OCI-LY1 (cell line): Measurements from ENCODE around the gene AOAH.

Experiments used
- H2AFZ ChIP-seq: fragments of 200-600 bp; sonication (generic), shearing (Covaris generic); 2 replicates; pipeline ENCODE4 v1.6.0; 2014; ENCODE audit warnings: antibody characterized with exemption, mild to moderate bottlenecking, low read length
- H3F3A ChIP-seq: fragments of 200-600 bp; sonication (generic), shearing (Covaris generic); 2 replicates; pipeline ENCODE4 v1.6.0; 2014; ENCODE audit warnings: mild to moderate bottlenecking, antibody characterized with exemption, low read length, moderate library complexity; ENCODE audit not compliant: insufficient read depth
- H3K27ac ChIP-seq: fragments of 200-600 bp; sonication (generic); 2 replicates; pipeline ENCODE4 v1.5.1; 2014; ENCODE audit warnings: low read length, mixed run types, mild to moderate bottlenecking, low read depth; ENCODE audit not compliant: poor library complexity, severe bottlenecking
- H3K27me3 ChIP-seq: fragments of 200-600 bp; sonication (generic); 2 replicates; pipeline ENCODE4 v1.6.0; 2014; ENCODE audit warnings: antibody characterized with exemption, mild to moderate bottlenecking, low read length, moderate library complexity; ENCODE audit not compliant: insufficient read depth
- H3K36me3 ChIP-seq: fragments of 200-600 bp; sonication (generic); 2 replicates; pipeline ENCODE4 v1.6.1; 2014; ENCODE audit warnings: mild to moderate bottlenecking, antibody characterized with exemption, low read length, moderate library complexity, mixed read lengths; ENCODE audit not compliant: insufficient read depth
- H3K4me1 ChIP-seq: fragments of 200-600 bp; sonication (generic); 2 replicates; pipeline ENCODE4 v1.5.1; 2014; ENCODE audit warnings: mild to moderate bottlenecking, low read length, moderate library complexity; ENCODE audit not compliant: insufficient read depth, severe bottlenecking
- H3K4me2 ChIP-seq: fragments of 200-600 bp; sonication (generic), shearing (Covaris generic); 2 replicates; pipeline ENCODE4 v1.6.1; 2014; ENCODE audit warnings: low read length
- H3K4me3 ChIP-seq: fragments of 200-600 bp; sonication (generic); 2 replicates; pipeline ENCODE4 v1.5.1; 2014; ENCODE audit warnings: low read length, low read depth, mild to moderate bottlenecking, mixed read lengths; ENCODE audit not compliant: poor library complexity, severe bottlenecking
- H3K79me2 ChIP-seq: fragments of 200-600 bp; shearing (Covaris generic); 2 replicates; pipeline ENCODE4 v1.6.1; 2016; ENCODE audit warnings: mixed run types, low read length, mixed read lengths; ENCODE audit not compliant: insufficient read depth
- H3K9ac ChIP-seq: fragments of 200-600 bp; sonication (generic), shearing (Covaris generic); 2 replicates; pipeline ENCODE4 v1.6.1; 2014; ENCODE audit warnings: mild to moderate bottlenecking, low read length, mixed read lengths
- H3K9me2 ChIP-seq: fragments of 200-600 bp; sonication (generic), shearing (Covaris generic); 2 replicates; pipeline ENCODE4 v1.6.1; 2014; ENCODE audit warnings: low read depth, mild to moderate bottlenecking, low read length, mixed read lengths
- H3K9me3 ChIP-seq: fragments of 200-600 bp; shearing (Covaris generic); 2 replicates; pipeline ENCODE4 v1.6.1; 2014; ENCODE audit warnings: low read length, mixed read lengths
- H4K20me1 ChIP-seq: fragments of 200-600 bp; sonication (generic), shearing (Covaris generic); 2 replicates; pipeline ENCODE4 v1.6.0; 2016; ENCODE audit warnings: mild to moderate bottlenecking, low read length; ENCODE audit not compliant: insufficient read depth
- EZH2 ChIP-seq: fragments of 200-600 bp; sonication (generic), shearing (Covaris generic); IDR thresholded peaks from 2 replicates; pipeline ENCODE4 v1.8.0; 2017; ENCODE audit warnings: borderline replicate concordance, mixed run types, mild to moderate bottlenecking, antibody characterized with exemption, low read length, moderate library complexity, mixed read lengths
- TF ChIP-seq, protein P1 (sequence below): fragments of 200-600 bp; sonication (generic), shearing (Covaris generic); IDR thresholded peaks from 2 replicates; pipeline ENCODE4 v1.5.1; 2017; ENCODE audit warnings: mild to moderate bottlenecking, antibody characterized with exemption, low read length, moderate library complexity, mixed read lengths

Gene AOAH

DNA sequence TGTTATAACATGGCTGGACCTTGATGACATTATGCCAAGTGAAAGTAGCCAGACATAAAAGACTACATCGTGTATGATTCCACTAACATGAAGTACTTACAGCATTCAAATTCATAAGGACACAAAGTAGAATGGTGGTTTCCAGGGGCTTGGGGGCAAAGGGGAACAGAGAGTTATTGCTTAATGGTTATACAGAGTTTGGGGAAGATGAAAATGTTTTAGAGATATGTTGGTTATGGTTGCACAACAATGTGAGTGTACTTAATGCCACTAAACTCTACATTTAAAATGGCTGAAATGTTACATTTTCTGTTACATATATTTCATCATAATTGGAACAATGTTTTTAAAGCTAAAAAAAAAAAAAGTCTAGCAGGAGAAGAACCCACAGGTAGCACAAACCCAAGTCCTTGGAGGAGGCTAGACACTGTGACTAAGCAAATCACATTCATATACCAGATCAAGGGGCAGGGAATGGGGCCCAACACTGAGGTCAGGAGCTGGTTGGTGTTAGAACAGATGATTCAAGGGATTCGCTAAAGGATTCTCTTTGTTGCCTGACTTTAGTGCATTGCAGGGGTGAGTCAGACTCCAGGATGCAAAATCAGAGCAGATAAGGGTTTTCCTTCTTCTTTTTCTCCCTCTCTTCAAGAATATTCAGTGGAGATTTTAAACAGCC lies 25.1 kb upstream of the AOAH start:
- no peaks in the 10 kb centered on the region for H3K9me3 ChIP-seq
- no peak overlapping the region for H3K4me2 ChIP-seq
- no peaks in the 10 kb centered on the region for H3K79me2 ChIP-seq
- no peaks in the 10 kb centered on the region for H3F3A ChIP-seq
- H3K36me3 ChIP-seq: no peaks in the 10 kb centered on the region
- peaks cover 4% of the 10 kb centered on the region; the same call in 1 of the 2 replicates for H3K27me3 ChIP-seq
- TF ChIP-seq EZH2: no peak
- TF ChIP-seq, protein P1, sequence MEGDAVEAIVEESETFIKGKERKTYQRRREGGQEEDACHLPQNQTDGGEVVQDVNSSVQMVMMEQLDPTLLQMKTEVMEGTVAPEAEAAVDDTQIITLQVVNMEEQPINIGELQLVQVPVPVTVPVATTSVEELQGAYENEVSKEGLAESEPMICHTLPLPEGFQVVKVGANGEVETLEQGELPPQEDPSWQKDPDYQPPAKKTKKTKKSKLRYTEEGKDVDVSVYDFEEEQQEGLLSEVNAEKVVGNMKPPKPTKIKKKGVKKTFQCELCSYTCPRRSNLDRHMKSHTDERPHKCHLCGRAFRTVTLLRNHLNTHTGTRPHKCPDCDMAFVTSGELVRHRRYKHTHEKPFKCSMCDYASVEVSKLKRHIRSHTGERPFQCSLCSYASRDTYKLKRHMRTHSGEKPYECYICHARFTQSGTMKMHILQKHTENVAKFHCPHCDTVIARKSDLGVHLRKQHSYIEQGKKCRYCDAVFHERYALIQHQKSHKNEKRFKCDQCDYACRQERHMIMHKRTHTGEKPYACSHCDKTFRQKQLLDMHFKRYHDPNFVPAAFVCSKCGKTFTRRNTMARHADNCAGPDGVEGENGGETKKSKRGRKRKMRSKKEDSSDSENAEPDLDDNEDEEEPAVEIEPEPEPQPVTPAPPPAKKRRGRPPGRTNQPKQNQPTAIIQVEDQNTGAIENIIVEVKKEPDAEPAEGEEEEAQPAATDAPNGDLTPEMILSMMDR: no peak
- no peak overlapping the region for H3K9ac ChIP-seq
- no peaks in the 10 kb centered on the region for H3K4me1 ChIP-seq
- no peaks in the 10 kb centered on the region for H4K20me1 ChIP-seq
- H2AFZ ChIP-seq: no peak overlapping the region
- H3K4me3 ChIP-seq: no peak overlapping the region
- H3K9me2 ChIP-seq: no peaks in the 10 kb centered on the region
- H3K27ac ChIP-seq: no peak overlapping the region

DNA sequence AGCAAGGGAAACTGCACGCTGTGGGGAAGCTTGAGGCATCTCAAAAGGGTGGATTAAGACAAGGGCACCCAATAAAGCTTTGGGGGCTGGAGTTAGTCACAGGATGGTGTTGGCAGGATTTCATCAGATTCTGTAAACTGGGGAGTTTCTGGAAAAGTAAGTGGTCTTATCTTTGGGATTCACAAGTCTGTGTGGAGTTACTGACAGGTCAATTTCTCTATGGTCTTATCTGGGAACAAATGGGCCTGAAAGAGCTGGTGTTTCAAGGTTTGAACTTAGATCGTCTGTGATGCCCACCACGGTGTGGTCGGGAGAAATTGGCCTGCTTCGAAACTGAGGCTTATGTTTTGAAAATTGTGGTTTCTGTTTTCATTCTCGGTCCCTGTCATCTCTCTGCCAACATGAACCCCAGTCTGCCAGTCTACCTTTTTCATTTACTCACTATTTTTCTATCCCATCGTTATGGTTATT lies 23.8 kb upstream of the AOAH start:
- no peaks in the 10 kb centered on the region for H3K9me2 ChIP-seq
- no peak for TF ChIP-seq EZH2
- TF ChIP-seq, protein P1: no peak
- no peaks in the 10 kb centered on the region for H3K4me1 ChIP-seq
- no peaks in the 10 kb centered on the region for H4K20me1 ChIP-seq
- H3K4me3 ChIP-seq: no peak overlapping the region
- H2AFZ ChIP-seq: no peak overlapping the region
- no peaks in the 10 kb centered on the region for H3K9me3 ChIP-seq
- H3K36me3 ChIP-seq: no peaks in the 10 kb centered on the region
- no peaks in the 10 kb centered on the region for H3F3A ChIP-seq
- H3K79me2 ChIP-seq: no peaks in the 10 kb centered on the region
- H3K27ac ChIP-seq: no peak overlapping the region
- H3K9ac ChIP-seq: no peak overlapping the region
- peaks cover 4% of the 10 kb centered on the region; the same call in 1 of the 2 replicates for H3K27me3 ChIP-seq
- H3K4me2 ChIP-seq: no peak overlapping the region

DNA sequence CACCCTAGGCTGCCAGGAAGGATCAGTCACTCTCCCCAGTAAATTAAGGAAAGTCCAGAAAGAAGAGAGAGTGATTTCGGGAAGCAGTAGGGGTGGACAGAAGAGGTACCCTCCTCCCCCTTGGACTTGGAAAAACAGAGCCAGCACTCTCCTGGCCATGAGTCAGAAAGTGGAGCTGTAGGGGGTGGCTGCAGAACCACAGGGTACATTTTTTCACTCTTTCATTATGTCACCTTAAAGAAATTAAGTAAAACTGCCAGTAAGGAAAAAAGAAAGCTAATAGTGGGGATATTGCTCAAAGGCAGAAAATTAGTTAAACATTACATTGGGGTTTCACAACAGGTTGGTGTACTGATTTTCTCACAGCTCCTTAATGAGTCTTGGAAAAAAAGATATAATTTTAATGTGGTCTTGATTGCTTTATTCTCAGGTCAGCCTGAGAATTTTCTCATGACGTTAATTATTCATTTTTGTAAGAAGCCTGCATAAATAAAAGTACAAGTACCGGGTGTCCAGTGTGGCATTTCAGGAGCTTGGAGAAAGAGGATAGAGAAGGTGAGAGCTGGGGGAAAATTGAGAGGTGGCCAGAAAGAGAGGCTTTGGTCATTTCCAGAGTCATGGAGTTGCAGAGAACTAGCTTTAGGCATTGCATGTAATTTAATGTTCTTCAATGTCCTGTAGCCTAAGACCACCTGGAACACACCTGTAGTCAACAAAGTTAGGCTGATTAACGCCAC lies 23.2 kb upstream of the AOAH start:
- no peaks in the 10 kb centered on the region for H3K4me1 ChIP-seq

More for the DNA sequence above, 23.2 kb upstream of the AOAH start:
- Histone ChIP-seq H3K9me3 (no peaks in the 10 kb centered on the region), H3F3A (no peaks in the 10 kb centered on the region), H3K4me3 (no peak overlapping the region), H3K27ac (no peak overlapping the region), H3K79me2 (no peaks in the 10 kb centered on the region), H3K36me3 (no peaks in the 10 kb centered on the region), H4K20me1 (no peaks in the 10 kb centered on the region), H3K9ac (no peak overlapping the region), H2AFZ (no peak overlapping the region), H3K9me2 (no peaks in the 10 kb centered on the region), H3K27me3 (peaks cover 4% of the 10 kb centered on the region; the same call in 1 of the 2 replicates), H3K4me2 (no peak overlapping the region)
- TF ChIP-seq, protein P1: no peak
- TF ChIP-seq EZH2: no peak
